HUES64 (cell line): Measurements from ENCODE around the gene ATP2C1.

Experiments
- H3K27ac ChIP-seq: 2 replicates; pipeline ENCODE4 v1.7.0; 2013; ENCODE audit warnings: low read depth, low read length, inconsistent platforms
- H3K27me3 ChIP-seq: 2 replicates; pipeline ENCODE4 v1.6.1; 2013; ENCODE audit warnings: mild to moderate bottlenecking, low read length; ENCODE audit not compliant: insufficient read depth
- H3K36me3 ChIP-seq: 2 replicates; pipeline ENCODE4 v1.6.1; 2013; ENCODE audit warnings: mild to moderate bottlenecking, low read length; ENCODE audit not compliant: insufficient read depth
- H3K4me1 ChIP-seq: 2 replicates; pipeline ENCODE4 v1.6.1; 2013; ENCODE audit warnings: mild to moderate bottlenecking, low read length, moderate library complexity; ENCODE audit not compliant: insufficient read depth
- H3K4me3 ChIP-seq: 2 replicates; pipeline ENCODE4 v1.5.1; 2013; ENCODE audit warnings: mild to moderate bottlenecking, low read length, moderate library complexity
- H3K9ac ChIP-seq: 2 replicates; pipeline ENCODE4 v1.6.1; 2013; ENCODE audit warnings: mild to moderate bottlenecking, low read depth, low read length
- H3K9me3 ChIP-seq: 2 replicates; pipeline ENCODE4 v1.6.1; 2013; ENCODE audit warnings: low read depth, low read length; ENCODE audit not compliant: insufficient read depth
- WGBS: fragments of 150-250, 120-280 bp; methylation state at CpG from one replicate; pipeline ENCODE4 v1.1.7; 2013; ENCODE audit warnings: missing lambda C conversion rate; 5-methylcytosine and 5-hydroxymethylcytosine counted together

The ATP2C1 gene

DNA sequence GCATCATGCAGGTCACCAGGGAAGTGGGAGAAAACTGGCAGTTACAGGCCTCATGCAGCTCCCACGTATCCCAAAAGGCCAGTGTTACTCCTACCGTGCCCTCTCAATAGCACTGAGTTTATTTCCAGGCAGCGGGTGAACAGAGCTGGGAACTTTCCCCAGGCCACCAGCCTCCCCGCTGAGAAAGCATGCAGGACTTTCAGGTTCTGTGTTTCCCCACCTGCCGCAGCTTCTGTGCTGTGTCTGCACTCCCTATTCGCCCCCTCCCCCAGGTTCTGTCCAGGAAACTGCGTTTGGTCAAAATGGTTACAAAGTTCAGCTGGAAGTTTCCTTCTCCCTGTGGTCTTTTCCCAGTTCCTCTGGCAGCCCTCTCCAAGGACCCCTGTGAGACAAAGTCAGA is 154.1 kb downstream of the ATP2C1 start:
- Histone ChIP-seq H3K9me3 (no peaks in the 10 kb centered on the region), H3K9ac (no peak overlapping the region), H3K4me3 (no peak overlapping the region), H3K27ac (no peak overlapping the region), H3K27me3 (no peaks in the 10 kb centered on the region), H3K36me3 (no peaks in the 10 kb centered on the region), H3K4me1 (no peaks in the 10 kb centered on the region; the same call in 1 of the 2 replicates)
- WGBS, result 94% methylated on average over 7 of the region's 7 CpGs

DNA sequence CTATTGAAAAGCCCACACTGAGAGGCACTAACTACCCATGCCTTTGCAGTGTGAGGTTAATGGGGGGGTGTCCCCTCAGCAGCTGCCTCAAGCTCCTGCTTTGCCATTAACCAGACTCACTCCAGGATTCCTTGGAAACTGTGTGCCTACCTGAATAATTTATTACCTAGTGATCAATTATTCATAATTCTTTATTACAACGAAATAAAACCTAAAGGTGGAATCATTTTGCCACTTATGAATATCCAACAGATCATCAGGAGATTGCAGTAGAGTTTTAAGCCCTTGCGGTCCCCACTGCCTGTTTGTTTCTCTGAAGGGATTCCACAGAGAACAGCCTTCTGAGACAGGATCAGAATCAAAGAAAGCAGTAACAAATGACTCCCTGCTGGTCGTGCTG is 156.1 kb downstream of the ATP2C1 start:
- 80% methylated on average over 3 of the region's 3 CpGs for WGBS
- Histone ChIP-seq H3K9ac (no peak overlapping the region), H3K4me3 (no peak overlapping the region), H3K36me3 (no peaks in the 10 kb centered on the region), H3K9me3 (no peaks in the 10 kb centered on the region), H3K4me1 (no peaks in the 10 kb centered on the region; the same call in 1 of the 2 replicates), H3K27me3 (no peaks in the 10 kb centered on the region), H3K27ac (no peak overlapping the region)

DNA sequence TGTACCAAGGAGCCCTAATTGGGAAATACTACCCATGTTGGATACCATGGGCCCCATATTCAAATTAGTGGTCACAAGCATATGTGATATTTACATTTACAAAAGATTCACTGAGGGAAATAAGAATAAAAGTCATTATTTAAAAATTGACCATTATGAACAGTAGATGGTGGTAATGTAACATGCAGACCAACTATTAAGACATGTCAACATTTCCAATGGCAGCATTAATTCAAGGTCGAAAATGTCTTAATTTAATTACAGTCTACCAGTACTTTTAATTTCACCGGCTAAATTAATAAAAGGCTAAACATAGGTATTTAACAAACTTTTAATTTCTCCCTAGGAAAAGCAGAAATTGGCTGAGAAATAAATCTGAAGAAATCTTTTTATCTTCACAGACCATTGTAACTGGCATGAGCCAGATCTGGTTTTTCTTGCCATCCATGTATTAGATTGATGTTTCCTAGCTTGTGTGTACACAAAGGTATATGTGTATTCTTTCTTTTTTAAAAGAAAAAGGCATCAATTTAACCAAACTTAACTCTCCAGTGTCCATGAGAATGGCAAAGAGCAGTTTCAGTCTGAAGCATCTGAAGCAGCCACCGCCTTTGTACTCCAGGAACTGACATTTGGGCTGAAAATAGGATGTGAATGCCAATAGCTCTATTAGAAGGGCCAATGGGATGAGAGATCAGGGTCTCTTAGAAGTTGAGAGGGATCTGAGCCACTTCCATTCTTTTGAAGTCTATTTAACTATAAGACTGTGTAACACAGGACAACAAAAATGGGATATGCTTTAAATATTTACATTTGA is 159.4 kb downstream of the ATP2C1 start:
- H3K27me3 ChIP-seq, result no peaks in the 10 kb centered on the region
- no peaks in the 10 kb centered on the region; the same call in 1 of the 2 replicates for H3K4me1 ChIP-seq
- no peaks in the 10 kb centered on the region for H3K9me3 ChIP-seq
- WGBS, result over 99% methylated on average over 3 of the region's 3 CpGs
- H3K27ac ChIP-seq, result no peak overlapping the region
- no peak overlapping the region for H3K4me3 ChIP-seq
- no peak overlapping the region for H3K9ac ChIP-seq
- no peaks in the 10 kb centered on the region for H3K36me3 ChIP-seq
